ENCODE data around the gene LAMA5. TPM values are rescaled to one million over a fixed set of nuclear protein-coding genes. Genes with fewer than 3 reads are reported as not detected.

Gene LAMA5
- total RNA-seq, 1 donor from 2014 or later, result 34.5 TPM

DNA sequence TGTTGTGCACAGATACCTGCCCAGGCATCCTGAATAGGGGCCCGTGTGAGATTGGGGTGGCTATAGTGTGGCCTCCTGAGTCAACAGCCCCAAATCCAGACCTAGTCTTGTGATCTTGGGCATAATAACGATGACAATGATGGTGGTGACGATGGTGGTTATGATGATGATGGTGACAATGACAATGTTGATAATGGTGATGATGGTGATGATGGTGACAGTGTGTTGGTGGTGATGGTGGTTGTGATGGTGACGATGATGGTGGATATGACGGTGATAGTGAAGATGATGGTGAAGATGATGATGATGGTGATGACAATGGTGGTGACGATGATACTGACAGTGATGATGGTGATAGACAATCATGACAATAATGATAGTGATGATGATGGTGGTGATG lies 14.7 kb upstream of the LAMA5 start:
- DNase-seq (ENCODE audit: low spot score), result no peak
- Mint-ChIP-seq H3K4me1 (ENCODE audit: unreplicated experiment) (peaks cover 13% of the 10 kb centered on the region), H3K4me3 (ENCODE audit: unreplicated experiment) (peak overlapping the region; percentile 87), H3K36me3 (ENCODE audit: low read depth, unreplicated experiment) (peaks cover 7% of the 10 kb centered on the region), H3K27ac (ENCODE audit: unreplicated experiment) (peak overlapping the region; percentile 59), H3K27me3 (ENCODE audit: unreplicated experiment) (peaks cover 10% of the 10 kb centered on the region), H3K9me3 (ENCODE audit: unreplicated experiment) (no peaks in the 10 kb centered on the region)
- TF ChIP-seq, protein P1, sequence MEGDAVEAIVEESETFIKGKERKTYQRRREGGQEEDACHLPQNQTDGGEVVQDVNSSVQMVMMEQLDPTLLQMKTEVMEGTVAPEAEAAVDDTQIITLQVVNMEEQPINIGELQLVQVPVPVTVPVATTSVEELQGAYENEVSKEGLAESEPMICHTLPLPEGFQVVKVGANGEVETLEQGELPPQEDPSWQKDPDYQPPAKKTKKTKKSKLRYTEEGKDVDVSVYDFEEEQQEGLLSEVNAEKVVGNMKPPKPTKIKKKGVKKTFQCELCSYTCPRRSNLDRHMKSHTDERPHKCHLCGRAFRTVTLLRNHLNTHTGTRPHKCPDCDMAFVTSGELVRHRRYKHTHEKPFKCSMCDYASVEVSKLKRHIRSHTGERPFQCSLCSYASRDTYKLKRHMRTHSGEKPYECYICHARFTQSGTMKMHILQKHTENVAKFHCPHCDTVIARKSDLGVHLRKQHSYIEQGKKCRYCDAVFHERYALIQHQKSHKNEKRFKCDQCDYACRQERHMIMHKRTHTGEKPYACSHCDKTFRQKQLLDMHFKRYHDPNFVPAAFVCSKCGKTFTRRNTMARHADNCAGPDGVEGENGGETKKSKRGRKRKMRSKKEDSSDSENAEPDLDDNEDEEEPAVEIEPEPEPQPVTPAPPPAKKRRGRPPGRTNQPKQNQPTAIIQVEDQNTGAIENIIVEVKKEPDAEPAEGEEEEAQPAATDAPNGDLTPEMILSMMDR (IDR thresholded peaks at IDR 0.05; ENCODE audit: unreplicated experiment), result no peak

DNA sequence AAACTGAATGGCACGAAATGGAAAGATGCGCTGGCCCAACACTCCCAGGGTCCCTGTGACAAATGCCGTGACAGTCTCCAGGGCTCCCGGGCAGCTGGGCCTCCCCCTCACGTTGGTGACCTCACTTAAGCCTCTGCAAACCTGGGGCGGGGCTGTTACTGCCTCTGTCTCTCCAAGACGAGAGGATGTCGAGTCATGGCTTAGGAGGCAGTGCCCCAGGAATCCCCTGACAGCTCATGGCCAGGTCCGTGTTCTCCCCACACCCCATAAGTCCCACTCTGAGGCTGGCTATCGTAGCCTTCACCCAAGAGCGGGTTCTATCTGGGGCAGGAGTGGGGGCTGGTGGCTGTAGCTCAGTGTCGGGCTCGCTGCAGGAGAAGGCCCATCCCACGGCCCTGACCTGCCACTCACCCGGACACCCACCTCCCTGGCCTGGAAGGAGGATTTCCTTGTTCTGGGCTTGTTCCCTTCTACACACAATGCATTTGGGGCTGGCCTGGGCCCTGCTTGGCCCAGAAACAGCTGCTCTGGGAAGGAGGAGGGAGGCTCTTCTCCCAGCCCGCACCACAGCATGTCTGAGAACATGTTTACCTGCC lies 14.2 kb upstream of the LAMA5 start:
- TF ChIP-seq, protein P1 (IDR thresholded peaks at IDR 0.05; ENCODE audit: unreplicated experiment), result no peak
- peaks cover 12% of the 10 kb centered on the region for H3K4me1 Mint-ChIP-seq (ENCODE audit: unreplicated experiment)

DNA sequence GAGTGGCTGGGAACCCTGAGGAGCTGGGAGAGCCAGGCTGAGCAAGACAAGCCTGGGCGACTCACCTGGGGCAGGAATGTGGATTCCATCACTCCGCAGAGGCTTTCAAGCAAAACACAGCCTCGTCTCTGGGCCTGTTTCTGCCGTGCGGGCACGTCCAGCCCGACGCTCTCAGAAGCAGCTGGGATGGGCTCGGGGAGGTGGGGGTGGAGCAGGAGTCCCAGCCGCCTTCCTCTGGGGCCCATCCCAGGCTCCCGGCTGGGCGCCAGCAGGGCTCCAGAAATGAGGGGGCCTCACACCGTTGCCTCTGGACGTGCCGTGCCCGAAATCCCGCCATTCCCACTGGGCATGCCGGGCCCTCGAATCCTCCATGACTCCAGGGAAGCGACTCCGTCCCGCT lies 11.1 kb upstream of the LAMA5 start:
- TF ChIP-seq, protein P1 (IDR thresholded peaks at IDR 0.05; ENCODE audit: unreplicated experiment), result no peak
- Mint-ChIP-seq H3K9me3 (ENCODE audit: unreplicated experiment) (no peaks in the 10 kb centered on the region), H3K27me3 (ENCODE audit: unreplicated experiment) (peaks cover 10% of the 10 kb centered on the region), H3K4me1 (ENCODE audit: unreplicated experiment) (peaks cover 8% of the 10 kb centered on the region), H3K4me3 (ENCODE audit: unreplicated experiment) (no peak overlapping the region), H3K36me3 (ENCODE audit: low read depth, unreplicated experiment) (peaks cover 7% of the 10 kb centered on the region), H3K27ac (ENCODE audit: unreplicated experiment) (no peak overlapping the region)
- DNase-seq (ENCODE audit: low spot score), result no peak

More for the DNA sequence above, 14.2 kb upstream of the LAMA5 start:
- no peak for DNase-seq (ENCODE audit: low spot score)
- H3K36me3 Mint-ChIP-seq (ENCODE audit: low read depth, unreplicated experiment), result peaks cover 7% of the 10 kb centered on the region
- H3K27me3 Mint-ChIP-seq (ENCODE audit: unreplicated experiment), result peaks cover 10% of the 10 kb centered on the region
- no peak overlapping the region for H3K27ac Mint-ChIP-seq (ENCODE audit: unreplicated experiment)
- no peaks in the 10 kb centered on the region for H3K9me3 Mint-ChIP-seq (ENCODE audit: unreplicated experiment)
- no peak overlapping the region for H3K4me3 Mint-ChIP-seq (ENCODE audit: unreplicated experiment)

DNA sequence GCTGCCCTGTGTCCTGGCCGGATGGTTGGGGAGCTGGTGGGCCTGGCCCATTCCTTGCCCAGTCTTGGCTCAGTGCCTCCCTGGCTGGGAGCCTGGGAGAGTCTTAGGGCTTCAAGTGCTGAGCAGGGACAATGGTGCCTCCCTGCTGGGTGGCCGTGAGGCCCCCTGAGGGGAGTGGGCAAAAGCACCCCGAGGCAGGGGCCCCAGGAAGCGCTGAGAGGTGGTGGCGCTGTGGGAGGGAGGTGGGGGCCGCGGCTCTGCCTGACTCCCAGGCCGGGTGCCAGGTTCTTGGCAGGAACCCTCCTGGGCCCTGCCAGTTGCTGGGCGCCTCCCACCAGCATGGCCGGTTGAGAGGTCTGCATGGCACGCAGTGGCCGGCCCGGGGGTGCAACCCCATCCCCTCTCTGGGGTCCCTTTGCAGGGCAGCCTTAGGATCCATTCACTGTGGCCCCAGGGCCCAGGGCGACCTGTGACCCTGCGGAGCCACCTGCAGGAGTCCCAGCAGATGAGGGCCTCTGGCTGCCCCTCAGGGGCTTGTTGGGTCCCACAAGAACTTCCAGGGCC lies 10.6 kb upstream of the LAMA5 start:
- peaks cover 8% of the 10 kb centered on the region for H3K4me1 Mint-ChIP-seq (ENCODE audit: unreplicated experiment)
- H3K36me3 Mint-ChIP-seq (ENCODE audit: low read depth, unreplicated experiment), result peaks cover 7% of the 10 kb centered on the region
- H3K9me3 Mint-ChIP-seq (ENCODE audit: unreplicated experiment), result no peaks in the 10 kb centered on the region

DNA sequence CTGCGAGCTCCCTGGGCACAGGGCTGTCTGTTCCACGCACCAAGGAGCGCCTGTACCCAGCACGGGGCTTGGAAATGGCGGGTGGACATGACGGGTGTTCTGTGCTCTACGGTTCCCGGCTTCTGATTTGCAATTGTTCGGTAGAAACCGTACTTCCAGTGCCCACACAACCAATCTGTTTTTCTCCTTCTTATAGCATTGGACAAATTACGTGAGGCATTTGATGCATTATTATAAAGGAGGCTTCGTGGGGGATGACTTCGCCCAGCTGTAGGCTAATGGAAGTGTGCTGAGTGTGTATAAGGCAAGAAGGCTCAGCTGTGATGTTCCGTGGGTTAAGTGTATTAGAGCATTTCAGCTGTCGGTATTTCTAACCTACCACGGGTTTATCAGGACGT lies 10.0 kb upstream of the LAMA5 start:
- DNase-seq (ENCODE audit: low spot score), result no peak
- Mint-ChIP-seq H3K27me3 (ENCODE audit: unreplicated experiment) (peaks cover 13% of the 10 kb centered on the region), H3K27ac (ENCODE audit: unreplicated experiment) (no peak overlapping the region), H3K4me3 (ENCODE audit: unreplicated experiment) (no peak overlapping the region), H3K4me1 (ENCODE audit: unreplicated experiment) (peaks cover 8% of the 10 kb centered on the region), H3K36me3 (ENCODE audit: low read depth, unreplicated experiment) (peaks cover 5% of the 10 kb centered on the region), H3K9me3 (ENCODE audit: unreplicated experiment) (no peaks in the 10 kb centered on the region)
- TF ChIP-seq, protein P1 (IDR thresholded peaks at IDR 0.05; ENCODE audit: unreplicated experiment), result no peak

More for the DNA sequence above, 10.6 kb upstream of the LAMA5 start:
- peaks cover 13% of the 10 kb centered on the region for H3K27me3 Mint-ChIP-seq (ENCODE audit: unreplicated experiment)
- H3K4me3 Mint-ChIP-seq (ENCODE audit: unreplicated experiment), result no peak overlapping the region
- DNase-seq (ENCODE audit: low spot score), result no peak
- TF ChIP-seq, protein P1 (IDR thresholded peaks at IDR 0.05; ENCODE audit: unreplicated experiment), result no peak
- H3K27ac Mint-ChIP-seq (ENCODE audit: unreplicated experiment), result no peak overlapping the region
